NCI-H82 treated with DMSO at 0.1 percent for 48 hours (cell line): ENCODE results near the gene FBRSL1.
A peak's percentile ranks its signal among the peaks of the same experiment; 100 is the strongest.
"Not testable (repeated sequence)": the region's sequence is repeated elsewhere in the genome, so short reads cannot be mapped to it uniquely, and the experiment has no call there.

Experiments used
- DNase-seq: peaks from one replicate; lab custom pipeline; 2025; ENCODE audit not compliant: unreplicated experiment; lab: John Stamatoyannopoulos, UW

Gene FBRSL1

GRCh38 chr12:132522592-132523380 is 32.8 kb downstream of the FBRSL1 start:
- no peak for DNase-seq

- DNase-seq, result peak; percentile 33
Observed at GRCh38 chr12:132523576-132524331, 33.8 kb downstream of the FBRSL1 start.

- no peak for DNase-seq
Observed at GRCh38 chr12:132524405-132524804, 34.5 kb downstream of the FBRSL1 start.

- DNase-seq, result no peak
Observed at GRCh38 chr12:132525011-132525832, 35.3 kb downstream of the FBRSL1 start.

- DNase-seq, result no peak
Observed at GRCh38 chr12:132525833-132526455, 36.0 kb downstream of the FBRSL1 start.

- no peak for DNase-seq
Observed at GRCh38 chr12:132527186-132527882, 37.4 kb downstream of the FBRSL1 start.

- no peak for DNase-seq
Observed at GRCh38 chr12:132527883-132528264, 37.9 kb downstream of the FBRSL1 start.

GRCh38 chr12:132528564-132529106 is 38.7 kb downstream of the FBRSL1 start:
- no peak for DNase-seq

GRCh38 chr12:132529156-132529839 is 39.3 kb downstream of the FBRSL1 start:
- no peak for DNase-seq

- DNase-seq, result no peak
Observed at GRCh38 chr12:132529906-132530305, 40.0 kb downstream of the FBRSL1 start.

- peak; percentile 70 for DNase-seq
Observed at GRCh38 chr12:132530447-132530846, 40.5 kb downstream of the FBRSL1 start.

GRCh38 chr12:132530851-132531250 is 40.9 kb downstream of the FBRSL1 start:
- no peak for DNase-seq

- not testable (repeated sequence) for DNase-seq
Observed at GRCh38 chr12:132532711-132533583, 43.0 kb downstream of the FBRSL1 start.

GRCh38 chr12:132533584-132533958 is 43.6 kb downstream of the FBRSL1 start:
- DNase-seq, result no peak

GRCh38 chr12:132534076-132534475 is 44.1 kb downstream of the FBRSL1 start:
- DNase-seq, result no peak

- no peak for DNase-seq
Observed at GRCh38 chr12:132535019-132535418, 45.1 kb downstream of the FBRSL1 start.

GRCh38 chr12:132536102-132536876 is 46.3 kb downstream of the FBRSL1 start:
- DNase-seq, result no peak

GRCh38 chr12:132537049-132537448 is 47.1 kb downstream of the FBRSL1 start:
- no peak for DNase-seq
